Activated CD4-positive, CD25-positive, alpha-beta regulatory T cell treated with anti-CD3 and anti-CD28 coated beads, Interleukin-2, amount 50 U/mL, for 16 hours (primary cell): Measurements from ENCODE around the gene CKB.
A peak's percentile ranks its signal among the peaks of the same experiment; 100 is the strongest.

Experiments
- DNase-seq: peaks from one replicate; pipeline ENCODE4 v3.0.0-alpha.2; 2020; ENCODE audit warnings: low read depth, low spot score

The CKB gene

GRCh38 chr14:103549361-103550311 is 27.0 kb upstream of the CKB start:
- DNase-seq, result no peak

- no peak for DNase-seq
These were observed 26.1 kb upstream of the CKB start for GRCh38 chr14:103548463-103549351.

GRCh38 chr14:103547941-103548462 is 25.4 kb upstream of the CKB start:
- no peak for DNase-seq

- no peak for DNase-seq
These were observed 24.9 kb upstream of the CKB start for GRCh38 chr14:103547455-103547940.

GRCh38 chr14:103546652-103547454 is 24.2 kb upstream of the CKB start:
- peak; percentile 55 for DNase-seq

- DNase-seq, result no peak
These were observed 23.5 kb upstream of the CKB start for GRCh38 chr14:103545915-103546651.

GRCh38 chr14:103545219-103545914 is 22.7 kb upstream of the CKB start:
- no peak for DNase-seq

- DNase-seq, result no peak
These were observed 22.0 kb upstream of the CKB start for GRCh38 chr14:103544388-103545218.

GRCh38 chr14:103543721-103544387 is 21.2 kb upstream of the CKB start:
- DNase-seq, result no peak

- no peak for DNase-seq
These were observed 20.5 kb upstream of the CKB start for GRCh38 chr14:103543140-103543539.

GRCh38 chr14:103542605-103543088 is 20.0 kb upstream of the CKB start:
- DNase-seq, result no peak

- no peak for DNase-seq
These were observed 19.3 kb upstream of the CKB start for GRCh38 chr14:103541709-103542604.

- no peak for DNase-seq
These were observed 18.4 kb upstream of the CKB start for GRCh38 chr14:103540821-103541708.

GRCh38 chr14:103539056-103539825 is 16.6 kb upstream of the CKB start:
- DNase-seq, result no peak

- no peak for DNase-seq
These were observed 15.8 kb upstream of the CKB start for GRCh38 chr14:103538291-103539055.
